Gastrocnemius medialis (tissue), 4 donors: Measurements from ENCODE around the gene IRAK1.

Source experiments
- POLR2A ChIP-seq, 2 donors: fragments of 450-650 bp; IDR thresholded peaks; one replicate each; pipeline ENCODE4 v1.6.1; 2017; ENCODE audit warnings: antibody characterized with exemption in 2 of 2, mild to moderate bottlenecking in 2 of 2, moderate library complexity in 2 of 2
- TF ChIP-seq, protein P1 (sequence below), 5 experiments: fragments of 450-650 bp in 3 of 5; fragments of 200-600 bp in 2 of 5; sonication (generic) in 2 of 5; IDR thresholded peaks in 4 of 5; conservative IDR thresholded peaks in 1 of 5; 1 replicate in 4 of 5; 2 replicates in 1 of 5; pipeline ENCODE4 v1.5.1; 2016 to 2019; ENCODE audit warnings: antibody characterized with exemption in 5 of 5, mild to moderate bottlenecking in 3 of 5, moderate library complexity in 3 of 5

DNA sequence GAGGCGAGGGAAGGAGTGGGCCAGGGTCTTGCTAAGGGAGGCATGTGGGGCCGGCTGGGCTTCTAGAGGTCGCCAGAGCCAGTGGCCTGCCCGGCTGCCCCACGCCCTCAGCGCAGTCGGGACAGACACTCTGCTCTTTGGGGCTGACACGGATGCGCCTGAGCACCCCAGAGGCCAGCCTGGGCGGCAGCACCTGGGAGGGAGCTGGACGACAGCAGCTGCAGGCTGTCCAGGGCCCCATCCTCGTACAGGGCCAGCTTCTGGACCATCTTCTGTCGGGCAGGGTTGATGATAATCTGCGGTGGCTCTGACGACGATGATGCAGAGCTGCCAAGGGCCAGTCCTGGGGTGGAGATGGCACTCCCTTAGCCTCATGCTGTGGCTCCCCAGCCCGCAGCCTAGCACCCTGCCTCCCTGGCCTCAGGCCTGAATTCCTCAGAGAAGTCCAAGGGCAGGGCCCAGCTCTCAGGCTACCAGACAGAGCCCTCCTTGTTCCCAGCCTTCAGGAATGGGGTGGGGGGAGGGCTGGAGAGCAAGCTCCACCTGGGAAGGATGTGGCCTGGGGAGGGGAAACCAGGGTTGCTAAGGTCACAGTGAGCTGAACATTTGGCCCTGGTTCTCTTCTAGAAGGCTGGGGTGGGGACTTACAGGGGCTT, 7.2 kb downstream of the IRAK1 start:
- TF ChIP-seq, protein P1, sequence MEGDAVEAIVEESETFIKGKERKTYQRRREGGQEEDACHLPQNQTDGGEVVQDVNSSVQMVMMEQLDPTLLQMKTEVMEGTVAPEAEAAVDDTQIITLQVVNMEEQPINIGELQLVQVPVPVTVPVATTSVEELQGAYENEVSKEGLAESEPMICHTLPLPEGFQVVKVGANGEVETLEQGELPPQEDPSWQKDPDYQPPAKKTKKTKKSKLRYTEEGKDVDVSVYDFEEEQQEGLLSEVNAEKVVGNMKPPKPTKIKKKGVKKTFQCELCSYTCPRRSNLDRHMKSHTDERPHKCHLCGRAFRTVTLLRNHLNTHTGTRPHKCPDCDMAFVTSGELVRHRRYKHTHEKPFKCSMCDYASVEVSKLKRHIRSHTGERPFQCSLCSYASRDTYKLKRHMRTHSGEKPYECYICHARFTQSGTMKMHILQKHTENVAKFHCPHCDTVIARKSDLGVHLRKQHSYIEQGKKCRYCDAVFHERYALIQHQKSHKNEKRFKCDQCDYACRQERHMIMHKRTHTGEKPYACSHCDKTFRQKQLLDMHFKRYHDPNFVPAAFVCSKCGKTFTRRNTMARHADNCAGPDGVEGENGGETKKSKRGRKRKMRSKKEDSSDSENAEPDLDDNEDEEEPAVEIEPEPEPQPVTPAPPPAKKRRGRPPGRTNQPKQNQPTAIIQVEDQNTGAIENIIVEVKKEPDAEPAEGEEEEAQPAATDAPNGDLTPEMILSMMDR (IDR thresholded peaks at IDR 0.05 in 4 of 5, conservative IDR thresholded peaks at IDR 0.05 in 1 of 5): no peak
- no peak for TF ChIP-seq POLR2A (IDR thresholded peaks at IDR 0.05)
